WTC11 (cell line): ENCODE data around the gene KIT. TPM values are rescaled to one million over a fixed set of nuclear protein-coding genes. Genes with fewer than 3 reads are reported as not detected.

Experiments
- ATAC-seq: fragments of 200-7000 bp; cut with Tn5 transposase; 2 replicates; pipeline ENCODE4 v1.10.0; 2021; ENCODE audit warnings: mild to moderate bottlenecking, moderate library complexity
- CTCF ChIA-PET: fragments of 300-600 bp; sonication (Branson Sonifier 250); formaldehyde crosslinking; loops from one replicate; lab custom pipeline; 2021; ENCODE audit warnings: antibody characterized with exemption; lab: Charles Lee
- POLR2A ChIA-PET: fragments of 350-600 bp; sonication (Branson Sonifier 250); formaldehyde crosslinking; loops from one replicate; lab custom pipeline; 2021; ENCODE audit warnings: antibody characterized with exemption; lab: Charles Lee
- DNase-seq: peaks from one replicate; pipeline ENCODE4 v3.0.0; 2021; ENCODE audit warnings: low spot score
- H3K27ac Mint-ChIP-seq: 2 replicates; pipeline ENCODE4 v1.8.0; 2021; ENCODE audit warnings: mixed read lengths
- H3K27me3 Mint-ChIP-seq: 2 replicates; pipeline ENCODE4 v1.8.0; 2021; ENCODE audit warnings: low read depth, mild to moderate bottlenecking, moderate library complexity, mixed read lengths
- H3K36me3 Mint-ChIP-seq: 2 replicates; pipeline ENCODE4 v1.8.0; 2021; ENCODE audit warnings: mixed read lengths
- H3K4me1 Mint-ChIP-seq: 2 replicates; pipeline ENCODE4 v1.8.0; 2022; ENCODE audit warnings: mixed read lengths
- H3K4me3 Mint-ChIP-seq: 2 replicates; pipeline ENCODE4 v1.8.0; 2021; ENCODE audit warnings: mild to moderate bottlenecking, moderate library complexity, mixed read lengths
- H3K9me3 Mint-ChIP-seq: 2 replicates; pipeline ENCODE4 v1.8.0; 2021; ENCODE audit warnings: mixed read lengths
- GABPB1 ChIP-seq: sonication (generic); formaldehyde crosslinking; IDR thresholded peaks from 2 replicates; pipeline ENCODE4 v1.8.1; 2023; ENCODE audit warnings: mild to moderate bottlenecking, missing genetic modification reagents
- HMGA2 ChIP-seq: fragments of 250-450 bp; sonication (Bioruptor Pico); IDR thresholded peaks from 2 replicates; pipeline ENCODE4 v1.4.0; 2021; ENCODE audit warnings: mild to moderate bottlenecking, moderate library complexity
- NFATC4 ChIP-seq: fragments of 250-450 bp; sonication (Bioruptor Pico); IDR thresholded peaks from 2 replicates; pipeline ENCODE4 v1.9.0; 2021; ENCODE audit warnings: mild to moderate bottlenecking
- NFYB ChIP-seq: sonication (generic); formaldehyde crosslinking; conservative IDR thresholded peaks from 2 replicates; pipeline ENCODE4 v1.8.0; 2022; ENCODE audit warnings: low read depth, missing genetic modification reagents
- NR1H2 ChIP-seq: sonication (generic); formaldehyde crosslinking; IDR thresholded peaks from 2 replicates; pipeline ENCODE4 v1.9.0; 2021; ENCODE audit warnings: mild to moderate bottlenecking, moderate library complexity, missing genetic modification reagents
- SP1 ChIP-seq: sonication (generic); formaldehyde crosslinking; conservative IDR thresholded peaks from 2 replicates; pipeline ENCODE4 v1.8.1; 2022; ENCODE audit warnings: missing genetic modification reagents
- TEAD1 ChIP-seq: sonication (generic); formaldehyde crosslinking; IDR thresholded peaks from 2 replicates; pipeline ENCODE4 v1.8.0; 2022; ENCODE audit warnings: mild to moderate bottlenecking, missing genetic modification reagents
- TEAD4 ChIP-seq: sonication (generic); formaldehyde crosslinking; IDR thresholded peaks from 2 replicates; pipeline ENCODE4 v1.8.0; 2022; ENCODE audit warnings: mild to moderate bottlenecking, missing genetic modification reagents
- ZNF219 ChIP-seq: sonication (generic); formaldehyde crosslinking; IDR thresholded peaks from 2 replicates; pipeline ENCODE4 v1.8.0; 2023; ENCODE audit warnings: missing genetic modification reagents, mild to moderate bottlenecking, borderline replicate concordance
- ZNF317 ChIP-seq: sonication (generic); formaldehyde crosslinking; IDR thresholded peaks from 2 replicates; pipeline ENCODE4 v1.8.1; 2023; ENCODE audit warnings: low read depth, mild to moderate bottlenecking, moderate library complexity, missing genetic modification reagents, borderline replicate concordance
- ZNF416 ChIP-seq: fragments of 250-450 bp; sonication (Bioruptor Pico); IDR thresholded peaks from 2 replicates; pipeline ENCODE4 v1.9.0; 2021; ENCODE audit warnings: mild to moderate bottlenecking, inconsistent platforms
- ZNF671 ChIP-seq: fragments of 250-450 bp; sonication (Bioruptor Pico); IDR thresholded peaks from 2 replicates; pipeline ENCODE4 v1.8.0; 2021; ENCODE audit warnings: mild to moderate bottlenecking
- total RNA-seq: library from RNA; stranded (reverse); gene quantifications from 3 replicates; pipeline ENCODE4 v1.2.3, GENCODE V29; 2021
- TF ChIP-seq, protein P1 (sequence below): fragments of 250-450 bp; sonication (Bioruptor Pico); IDR thresholded peaks from 2 replicates; pipeline ENCODE4 v1.9.0; 2021; ENCODE audit warnings: mild to moderate bottlenecking
- TF ChIP-seq, protein P2 (sequence below): sonication (generic); formaldehyde crosslinking; IDR thresholded peaks from 2 replicates; pipeline ENCODE4 v1.8.1; 2022; ENCODE audit warnings: mild to moderate bottlenecking, moderate library complexity, missing genetic modification reagents
- TF ChIP-seq, protein P3 (sequence below): sonication (generic); formaldehyde crosslinking; IDR thresholded peaks from 2 replicates; pipeline ENCODE4 v1.8.1; 2023; ENCODE audit warnings: mild to moderate bottlenecking, missing genetic modification reagents
- TF ChIP-seq, protein P4 (sequence below): sonication (generic); formaldehyde crosslinking; IDR thresholded peaks from 2 replicates; pipeline ENCODE4 v1.8.1; 2023; ENCODE audit warnings: mild to moderate bottlenecking, moderate library complexity, missing genetic modification reagents
- TF ChIP-seq, protein P5 (sequence below): sonication (generic); formaldehyde crosslinking; IDR thresholded peaks from 2 replicates; pipeline ENCODE4 v1.8.1; 2022; ENCODE audit warnings: low read depth, mild to moderate bottlenecking, moderate library complexity, missing genetic modification reagents, borderline replicate concordance
- TF ChIP-seq, protein P6 (sequence below): sonication (generic); formaldehyde crosslinking; IDR thresholded peaks from 2 replicates; pipeline ENCODE4 v1.8.0; 2022; ENCODE audit warnings: missing genetic modification reagents
- TF ChIP-seq, protein P7 (sequence below): sonication (generic); formaldehyde crosslinking; IDR thresholded peaks from 2 replicates; pipeline ENCODE4 v1.8.0; 2022; ENCODE audit warnings: mild to moderate bottlenecking, missing genetic modification reagents
- TF ChIP-seq, protein P8 (sequence below): sonication (generic); formaldehyde crosslinking; conservative IDR thresholded peaks from 2 replicates; pipeline ENCODE4 v1.8.1; 2022; ENCODE audit warnings: mild to moderate bottlenecking, missing genetic modification reagents

Gene KIT
- total RNA-seq, 1 experiment from 2014 or later: 23.3 TPM

DNA sequence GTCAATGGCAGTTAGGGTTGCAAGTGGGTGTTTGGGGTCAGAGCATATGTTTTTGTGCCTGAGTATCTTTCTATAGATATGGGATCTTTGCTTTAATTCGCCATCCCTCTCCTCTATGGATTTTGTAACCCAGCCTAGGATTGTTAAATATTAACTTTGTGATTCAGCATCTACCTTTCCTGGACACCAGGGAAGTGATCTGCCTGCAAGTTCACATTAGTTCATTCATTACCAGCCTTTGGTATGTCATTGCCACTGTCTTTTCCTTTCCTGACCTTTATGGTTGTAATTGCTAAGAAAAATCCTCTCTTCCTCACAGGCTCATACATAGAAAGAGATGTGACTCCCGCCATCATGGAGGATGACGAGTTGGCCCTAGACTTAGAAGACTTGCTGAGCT, 73.8 kb downstream of the KIT start (continued):
- TF ChIP-seq, protein P1, sequence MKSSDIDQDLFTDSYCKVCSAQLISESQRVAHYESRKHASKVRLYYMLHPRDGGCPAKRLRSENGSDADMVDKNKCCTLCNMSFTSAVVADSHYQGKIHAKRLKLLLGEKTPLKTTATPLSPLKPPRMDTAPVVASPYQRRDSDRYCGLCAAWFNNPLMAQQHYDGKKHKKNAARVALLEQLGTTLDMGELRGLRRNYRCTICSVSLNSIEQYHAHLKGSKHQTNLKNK (CRISPR knock-in tag): no peak

DNA sequence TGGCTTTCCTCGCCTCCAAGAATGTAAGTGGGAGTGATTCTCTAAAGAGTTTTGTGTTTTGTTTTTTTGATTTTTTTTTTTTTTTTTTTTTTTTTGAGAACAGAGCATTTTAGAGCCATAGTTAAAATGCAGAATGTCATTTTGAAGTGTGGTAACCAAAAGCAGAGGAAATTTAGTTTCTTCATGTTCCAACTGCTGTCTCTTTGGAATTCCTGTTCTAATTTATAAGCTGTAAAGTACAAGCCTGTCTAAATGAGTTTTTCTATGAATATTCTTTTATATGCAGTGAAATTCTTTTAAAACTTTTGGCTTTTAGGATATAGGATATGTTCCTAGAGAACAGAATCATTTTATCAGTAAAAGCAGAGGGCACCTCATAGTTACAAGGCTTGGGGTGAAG, 74.2 kb downstream of the KIT start:
- no peaks in the 10 kb centered on the region for H3K9me3 Mint-ChIP-seq
- no peak for DNase-seq
- peaks cover 65% of the 10 kb centered on the region for H3K36me3 Mint-ChIP-seq
- no peak overlapping the region for H3K4me3 Mint-ChIP-seq
- CTCF ChIA-PET: no interaction called here
- TF ChIP-seq HMGA2 (CRISPR knock-in tag) (no peak), NFYB (CRISPR knock-in tag) (no peak), ZNF671 (no peak), NR1H2 (CRISPR knock-in tag) (no peak), TEAD4 (CRISPR knock-in tag) (no peak), SP1 (CRISPR knock-in tag) (no peak), NFATC4 (CRISPR knock-in tag) (no peak), ZNF219 (CRISPR knock-in tag) (no peak), ZNF317 (no peak), TEAD1 (no peak), ZNF416 (CRISPR knock-in tag) (no peak), GABPB1 (CRISPR knock-in tag) (no peak)
- TF ChIP-seq, protein P1 (CRISPR knock-in tag): no peak
- TF ChIP-seq, protein P2, sequence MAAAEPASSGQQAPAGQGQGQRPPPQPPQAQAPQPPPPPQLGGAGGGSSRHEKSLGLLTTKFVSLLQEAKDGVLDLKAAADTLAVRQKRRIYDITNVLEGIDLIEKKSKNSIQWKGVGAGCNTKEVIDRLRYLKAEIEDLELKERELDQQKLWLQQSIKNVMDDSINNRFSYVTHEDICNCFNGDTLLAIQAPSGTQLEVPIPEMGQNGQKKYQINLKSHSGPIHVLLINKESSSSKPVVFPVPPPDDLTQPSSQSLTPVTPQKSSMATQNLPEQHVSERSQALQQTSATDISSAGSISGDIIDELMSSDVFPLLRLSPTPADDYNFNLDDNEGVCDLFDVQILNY (CRISPR knock-in tag): no peak
- TF ChIP-seq, protein P3, sequence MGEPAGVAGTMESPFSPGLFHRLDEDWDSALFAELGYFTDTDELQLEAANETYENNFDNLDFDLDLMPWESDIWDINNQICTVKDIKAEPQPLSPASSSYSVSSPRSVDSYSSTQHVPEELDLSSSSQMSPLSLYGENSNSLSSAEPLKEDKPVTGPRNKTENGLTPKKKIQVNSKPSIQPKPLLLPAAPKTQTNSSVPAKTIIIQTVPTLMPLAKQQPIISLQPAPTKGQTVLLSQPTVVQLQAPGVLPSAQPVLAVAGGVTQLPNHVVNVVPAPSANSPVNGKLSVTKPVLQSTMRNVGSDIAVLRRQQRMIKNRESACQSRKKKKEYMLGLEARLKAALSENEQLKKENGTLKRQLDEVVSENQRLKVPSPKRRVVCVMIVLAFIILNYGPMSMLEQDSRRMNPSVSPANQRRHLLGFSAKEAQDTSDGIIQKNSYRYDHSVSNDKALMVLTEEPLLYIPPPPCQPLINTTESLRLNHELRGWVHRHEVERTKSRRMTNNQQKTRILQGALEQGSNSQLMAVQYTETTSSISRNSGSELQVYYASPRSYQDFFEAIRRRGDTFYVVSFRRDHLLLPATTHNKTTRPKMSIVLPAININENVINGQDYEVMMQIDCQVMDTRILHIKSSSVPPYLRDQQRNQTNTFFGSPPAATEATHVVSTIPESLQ (CRISPR knock-in tag): no peak
- TF ChIP-seq, protein P4, sequence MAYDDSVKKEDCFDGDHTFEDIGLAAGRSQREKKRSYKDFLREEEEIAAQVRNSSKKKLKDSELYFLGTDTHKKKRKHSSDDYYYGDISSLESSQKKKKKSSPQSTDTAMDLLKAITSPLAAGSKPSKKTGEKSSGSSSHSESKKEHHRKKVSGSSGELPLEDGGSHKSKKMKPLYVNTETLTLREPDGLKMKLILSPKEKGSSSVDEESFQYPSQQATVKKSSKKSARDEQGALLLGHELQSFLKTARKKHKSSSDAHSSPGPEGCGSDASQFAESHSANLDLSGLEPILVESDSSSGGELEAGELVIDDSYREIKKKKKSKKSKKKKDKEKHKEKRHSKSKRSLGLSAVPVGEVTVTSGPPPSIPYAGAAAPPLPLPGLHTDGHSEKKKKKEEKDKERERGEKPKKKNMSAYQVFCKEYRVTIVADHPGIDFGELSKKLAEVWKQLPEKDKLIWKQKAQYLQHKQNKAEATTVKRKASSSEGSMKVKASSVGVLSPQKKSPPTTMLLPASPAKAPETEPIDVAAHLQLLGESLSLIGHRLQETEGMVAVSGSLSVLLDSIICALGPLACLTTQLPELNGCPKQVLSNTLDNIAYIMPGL (CRISPR knock-in tag): no peak
- TF ChIP-seq, protein P5, sequence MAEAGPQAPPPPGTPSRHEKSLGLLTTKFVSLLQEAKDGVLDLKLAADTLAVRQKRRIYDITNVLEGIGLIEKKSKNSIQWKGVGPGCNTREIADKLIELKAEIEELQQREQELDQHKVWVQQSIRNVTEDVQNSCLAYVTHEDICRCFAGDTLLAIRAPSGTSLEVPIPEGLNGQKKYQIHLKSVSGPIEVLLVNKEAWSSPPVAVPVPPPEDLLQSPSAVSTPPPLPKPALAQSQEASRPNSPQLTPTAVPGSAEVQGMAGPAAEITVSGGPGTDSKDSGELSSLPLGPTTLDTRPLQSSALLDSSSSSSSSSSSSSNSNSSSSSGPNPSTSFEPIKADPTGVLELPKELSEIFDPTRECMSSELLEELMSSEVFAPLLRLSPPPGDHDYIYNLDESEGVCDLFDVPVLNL (CRISPR knock-in tag): no peak
- TF ChIP-seq, protein P6, sequence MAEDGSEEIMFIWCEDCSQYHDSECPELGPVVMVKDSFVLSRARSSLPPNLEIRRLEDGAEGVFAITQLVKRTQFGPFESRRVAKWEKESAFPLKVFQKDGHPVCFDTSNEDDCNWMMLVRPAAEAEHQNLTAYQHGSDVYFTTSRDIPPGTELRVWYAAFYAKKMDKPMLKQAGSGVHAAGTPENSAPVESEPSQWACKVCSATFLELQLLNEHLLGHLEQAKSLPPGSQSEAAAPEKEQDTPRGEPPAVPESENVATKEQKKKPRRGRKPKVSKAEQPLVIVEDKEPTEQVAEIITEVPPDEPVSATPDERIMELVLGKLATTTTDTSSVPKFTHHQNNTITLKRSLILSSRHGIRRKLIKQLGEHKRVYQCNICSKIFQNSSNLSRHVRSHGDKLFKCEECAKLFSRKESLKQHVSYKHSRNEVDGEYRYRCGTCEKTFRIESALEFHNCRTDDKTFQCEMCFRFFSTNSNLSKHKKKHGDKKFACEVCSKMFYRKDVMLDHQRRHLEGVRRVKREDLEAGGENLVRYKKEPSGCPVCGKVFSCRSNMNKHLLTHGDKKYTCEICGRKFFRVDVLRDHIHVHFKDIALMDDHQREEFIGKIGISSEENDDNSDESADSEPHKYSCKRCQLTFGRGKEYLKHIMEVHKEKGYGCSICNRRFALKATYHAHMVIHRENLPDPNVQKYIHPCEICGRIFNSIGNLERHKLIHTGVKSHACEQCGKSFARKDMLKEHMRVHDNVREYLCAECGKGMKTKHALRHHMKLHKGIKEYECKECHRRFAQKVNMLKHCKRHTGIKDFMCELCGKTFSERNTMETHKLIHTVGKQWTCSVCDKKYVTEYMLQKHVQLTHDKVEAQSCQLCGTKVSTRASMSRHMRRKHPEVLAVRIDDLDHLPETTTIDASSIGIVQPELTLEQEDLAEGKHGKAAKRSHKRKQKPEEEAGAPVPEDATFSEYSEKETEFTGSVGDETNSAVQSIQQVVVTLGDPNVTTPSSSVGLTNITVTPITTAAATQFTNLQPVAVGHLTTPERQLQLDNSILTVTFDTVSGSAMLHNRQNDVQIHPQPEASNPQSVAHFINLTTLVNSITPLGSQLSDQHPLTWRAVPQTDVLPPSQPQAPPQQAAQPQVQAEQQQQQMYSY (CRISPR knock-in tag): no peak
- TF ChIP-seq, protein P7, sequence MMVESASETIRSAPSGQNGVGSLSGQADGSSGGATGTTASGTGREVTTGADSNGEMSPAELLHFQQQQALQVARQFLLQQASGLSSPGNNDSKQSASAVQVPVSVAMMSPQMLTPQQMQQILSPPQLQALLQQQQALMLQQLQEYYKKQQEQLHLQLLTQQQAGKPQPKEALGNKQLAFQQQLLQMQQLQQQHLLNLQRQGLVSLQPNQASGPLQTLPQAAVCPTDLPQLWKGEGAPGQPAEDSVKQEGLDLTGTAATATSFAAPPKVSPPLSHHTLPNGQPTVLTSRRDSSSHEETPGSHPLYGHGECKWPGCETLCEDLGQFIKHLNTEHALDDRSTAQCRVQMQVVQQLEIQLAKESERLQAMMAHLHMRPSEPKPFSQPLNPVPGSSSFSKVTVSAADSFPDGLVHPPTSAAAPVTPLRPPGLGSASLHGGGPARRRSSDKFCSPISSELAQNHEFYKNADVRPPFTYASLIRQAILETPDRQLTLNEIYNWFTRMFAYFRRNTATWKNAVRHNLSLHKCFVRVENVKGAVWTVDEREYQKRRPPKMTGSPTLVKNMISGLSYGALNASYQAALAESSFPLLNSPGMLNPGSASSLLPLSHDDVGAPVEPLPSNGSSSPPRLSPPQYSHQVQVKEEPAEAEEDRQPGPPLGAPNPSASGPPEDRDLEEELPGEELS (CRISPR knock-in tag): no peak
- TF ChIP-seq, protein P8, sequence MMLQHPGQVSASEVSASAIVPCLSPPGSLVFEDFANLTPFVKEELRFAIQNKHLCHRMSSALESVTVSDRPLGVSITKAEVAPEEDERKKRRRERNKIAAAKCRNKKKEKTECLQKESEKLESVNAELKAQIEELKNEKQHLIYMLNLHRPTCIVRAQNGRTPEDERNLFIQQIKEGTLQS (CRISPR knock-in tag): no peak
- TF ChIP-seq, all 79 proteins: peak for 0
- Mint-ChIP-seq H3K4me1 (peaks cover 8% of the 10 kb centered on the region), H3K27ac (0 out of 2 replicates have a peak overlapping the region, but pooled peaks have one; percentile 29), H3K27me3 (no peaks in the 10 kb centered on the region)
- POLR2A ChIA-PET: no interaction called here
- no peak for ATAC-seq
